ENCODE measurements around the gene DHRS3. TPM values are rescaled to one million over a fixed set of nuclear protein-coding genes. Genes with fewer than 3 reads are reported as not detected.

Gene DHRS3
- total RNA-seq, 4 donors from 2014 or later, result 92.4 to 130 (median 107) TPM

DNA sequence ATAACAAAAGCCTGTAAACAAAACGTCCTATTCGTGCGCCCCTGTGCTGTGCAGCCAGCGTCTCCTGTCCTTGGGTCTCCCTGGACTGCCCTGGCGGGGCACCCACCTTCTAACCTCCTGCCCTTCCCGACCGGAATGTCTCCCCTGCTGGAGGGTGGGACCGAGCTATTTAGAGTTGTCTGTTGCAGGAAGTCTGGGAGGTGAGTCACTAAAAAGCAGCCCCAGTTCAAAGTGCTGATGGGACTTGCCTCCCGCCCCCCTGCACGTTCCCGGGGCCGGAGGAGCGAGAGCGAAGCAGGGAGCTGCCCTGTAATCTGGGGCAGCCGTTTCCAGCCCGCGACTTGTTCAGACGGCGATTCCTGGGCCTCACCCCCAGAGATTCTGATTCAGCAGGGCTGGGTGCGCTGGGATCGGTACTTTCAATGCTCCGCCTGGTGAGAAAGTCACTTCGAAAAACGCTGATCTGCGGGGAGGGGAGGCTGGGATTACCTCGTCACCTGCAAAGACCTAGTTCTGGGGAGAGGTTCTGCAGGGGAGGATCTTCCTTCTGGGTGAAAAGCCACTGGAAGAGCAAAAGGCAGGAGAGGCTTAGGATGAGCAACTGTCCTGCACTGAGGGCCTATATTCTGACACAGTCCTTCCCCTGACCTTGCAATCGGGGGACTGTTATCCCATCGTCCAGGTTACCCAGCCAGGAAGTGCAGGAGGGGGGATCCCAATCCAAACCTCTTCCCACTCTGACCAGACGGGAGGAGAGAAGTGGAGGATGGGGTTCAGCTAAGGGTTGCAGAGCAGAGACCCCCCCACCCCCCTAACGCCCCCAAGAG lies 1.2 kb upstream of the DHRS3 start:
- peak overlapping the region; percentile 3 for H3K4me3 ChIP-seq (ENCODE audit: low read depth, poor library complexity, severe bottlenecking)
- peak; percentile 79 to 95 for DNase-seq (ENCODE audit: low spot score in 2 of 2)
- intact Hi-C loops (cut with DNase I; ENCODE audit: low total_unique reads), result no loop called here
- TF ChIP-seq CTCF (IDR thresholded peaks at IDR 0.05), result no peak
- no peak for TF ChIP-seq POLR2A (IDR thresholded peaks at IDR 0.05)
- 4 to 5% methylated on average over 30 of the region's 30 CpGs for WGBS, 2 donors

DNA sequence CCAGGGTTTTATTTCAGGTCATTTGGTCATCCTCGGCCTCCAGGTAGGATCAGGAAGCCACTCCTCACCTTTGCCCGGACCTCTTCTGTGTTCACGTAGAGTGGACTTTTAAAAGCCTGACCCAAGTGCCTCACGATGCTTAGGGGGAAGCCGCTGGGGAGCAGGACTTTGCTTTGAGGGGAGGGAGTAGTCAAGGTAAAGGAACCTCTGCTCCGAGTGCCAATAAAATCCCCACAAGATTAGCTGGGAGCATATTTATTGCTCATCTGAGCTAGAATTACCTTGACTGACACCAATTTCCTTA lies 603 bp upstream of the DHRS3 start:
- no peak for DNase-seq (ENCODE audit: low spot score in 2 of 2)
- H3K4me3 ChIP-seq (ENCODE audit: low read depth, poor library complexity, severe bottlenecking), result peak overlapping the region; percentile 41
- WGBS, 2 donors, result 12 to 16% methylated on average over 5 to 6 of the region's 6 CpGs
- TF ChIP-seq CTCF (IDR thresholded peaks at IDR 0.05), result no peak
- TF ChIP-seq POLR2A (IDR thresholded peaks at IDR 0.05), result no peak
- intact Hi-C loops (cut with DNase I; ENCODE audit: low total_unique reads), result no loop called here

DNA sequence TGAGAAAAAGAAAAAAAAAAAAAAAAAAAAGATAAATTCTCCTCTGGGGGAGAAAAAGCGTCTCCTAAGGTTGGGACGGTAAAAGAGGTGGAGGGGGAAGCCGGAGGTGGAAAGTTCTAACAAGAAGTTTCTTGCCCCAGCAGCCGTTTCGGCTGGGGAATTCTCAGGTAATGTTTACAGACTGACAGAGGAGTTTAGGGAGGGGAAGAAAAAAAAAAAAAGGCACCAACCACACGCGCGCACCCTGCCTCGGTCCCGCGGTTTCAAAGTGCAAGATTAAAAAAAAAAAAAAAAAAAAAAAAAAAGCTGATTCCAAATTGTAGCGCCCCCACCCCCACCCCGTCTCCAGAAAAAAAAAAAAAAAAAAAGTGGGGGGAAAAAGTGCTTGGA lies 504 bp downstream of the DHRS3 start:
- peak overlapping the region; percentile 71 for H3K4me3 ChIP-seq (ENCODE audit: low read depth, poor library complexity, severe bottlenecking)
- no peak for DNase-seq (ENCODE audit: low spot score in 2 of 2)
- TF ChIP-seq CTCF (IDR thresholded peaks at IDR 0.05) (no peak), POLR2A (IDR thresholded peaks at IDR 0.05) (no peak)
- 0% methylated on average over 13 of the region's 13 CpGs for WGBS, 2 donors
- intact Hi-C loops (cut with DNase I; ENCODE audit: low total_unique reads), result no loop called here

DNA sequence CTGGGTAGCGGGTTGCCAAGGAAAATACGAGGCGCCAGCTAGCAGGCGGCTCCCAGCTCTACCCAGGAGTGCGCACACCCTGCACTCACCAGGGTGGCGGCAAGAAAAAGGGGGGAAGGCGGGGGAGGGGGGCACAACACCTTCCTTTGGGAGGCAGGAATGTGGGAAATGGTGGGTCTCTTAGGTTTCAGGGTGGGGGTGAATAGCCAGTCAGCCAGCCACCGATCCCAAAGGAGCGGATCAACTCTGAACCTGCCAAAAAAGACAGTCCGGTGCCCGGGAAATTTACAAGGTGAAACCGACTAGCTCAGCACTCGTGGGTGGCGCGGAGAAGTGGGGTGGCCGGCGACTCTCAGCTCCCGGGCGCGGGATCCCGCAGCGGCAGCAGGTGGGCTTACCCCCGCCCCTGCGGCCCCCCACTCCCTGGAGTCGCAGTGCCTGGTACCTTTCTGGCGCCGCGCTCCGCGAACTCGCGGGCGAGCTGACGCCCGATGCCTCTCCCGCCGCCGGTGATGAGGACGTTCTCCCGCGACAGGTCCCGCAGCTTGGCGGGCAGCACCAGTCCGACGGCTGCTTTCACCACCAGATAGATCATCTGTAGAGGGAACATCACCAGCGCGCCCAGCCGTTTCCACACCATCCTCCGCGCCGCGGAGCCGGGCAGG lies 1.2 kb downstream of the DHRS3 start:
- peak in 1 of 2 donors; percentile 92 for DNase-seq (ENCODE audit: low spot score in 2 of 2)
- H3K4me3 ChIP-seq (ENCODE audit: low read depth, poor library complexity, severe bottlenecking), result peak overlapping the region; percentile 71
- intact Hi-C loops (cut with DNase I; ENCODE audit: low total_unique reads), result no loop called here
- no peak for TF ChIP-seq CTCF (IDR thresholded peaks at IDR 0.05)
- no peak for TF ChIP-seq POLR2A (IDR thresholded peaks at IDR 0.05)
- 1 to 9% methylated on average over 17 to 26 of the region's 53 CpGs for WGBS, 2 donors

DNA sequence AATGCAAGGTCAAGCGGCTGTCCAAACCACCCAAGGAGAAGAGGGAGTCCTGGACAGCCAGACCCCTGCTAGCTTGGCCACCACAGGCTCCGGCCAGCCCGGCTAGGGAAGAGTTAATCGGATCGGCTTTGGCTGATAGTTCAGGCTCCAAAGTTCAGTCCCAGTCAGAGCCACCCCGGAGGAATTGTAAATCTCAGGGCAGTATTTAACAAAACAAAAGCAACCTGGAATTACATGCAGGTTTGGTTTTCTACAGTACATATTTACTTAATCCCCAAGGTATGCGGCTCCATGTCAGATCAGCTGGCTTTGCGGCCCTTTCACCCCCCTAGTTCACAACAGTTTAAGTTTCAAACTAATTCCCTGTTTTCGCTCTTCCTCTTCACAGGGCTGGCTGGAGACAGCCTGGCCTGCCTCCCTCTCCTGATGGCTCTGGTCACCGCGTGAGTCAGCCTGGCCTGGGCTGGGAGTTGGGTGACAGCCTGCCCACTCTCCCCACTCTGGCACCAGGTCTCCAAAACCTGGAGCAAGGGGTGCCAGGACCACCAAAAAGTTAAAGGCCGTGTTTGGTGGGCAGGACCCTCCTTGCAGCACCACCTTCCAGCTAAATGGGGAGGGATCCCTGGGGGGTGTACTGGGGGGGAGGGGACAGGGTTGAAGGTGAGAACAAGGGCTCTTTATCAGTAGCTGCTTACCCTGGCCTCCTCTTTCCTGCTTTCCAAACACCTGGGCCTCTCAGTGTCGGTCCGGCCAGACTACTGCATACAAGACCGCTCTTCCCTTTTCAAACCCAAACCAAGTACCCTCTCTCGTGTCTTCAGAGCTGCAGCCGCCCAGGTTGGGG lies 1.9 kb downstream of the DHRS3 start:
- 7 to 11% methylated on average over 17 of the region's 17 CpGs for WGBS, 2 donors
- intact Hi-C loops (cut with DNase I; ENCODE audit: low total_unique reads), result no loop called here
- H3K4me3 ChIP-seq (ENCODE audit: low read depth, poor library complexity, severe bottlenecking), result peak overlapping the region; percentile 71
- DNase-seq (ENCODE audit: low spot score in 2 of 2), result peak in 1 of 2 donors; percentile 94
- TF ChIP-seq CTCF (IDR thresholded peaks at IDR 0.05) (no peak), POLR2A (IDR thresholded peaks at IDR 0.05) (no peak)
